ENCODE results near the gene CCNY. TPM values are rescaled to one million over a fixed set of nuclear protein-coding genes. Genes with fewer than 3 reads are reported as not detected.
"Not testable (repeated sequence)": the region's sequence is repeated elsewhere in the genome, so short reads cannot be mapped to it uniquely, and the experiment has no call there.

Gene CCNY
- total RNA-seq, 2 experiments from 2014 or later, result 42.2 to 48.8 TPM

DNA sequence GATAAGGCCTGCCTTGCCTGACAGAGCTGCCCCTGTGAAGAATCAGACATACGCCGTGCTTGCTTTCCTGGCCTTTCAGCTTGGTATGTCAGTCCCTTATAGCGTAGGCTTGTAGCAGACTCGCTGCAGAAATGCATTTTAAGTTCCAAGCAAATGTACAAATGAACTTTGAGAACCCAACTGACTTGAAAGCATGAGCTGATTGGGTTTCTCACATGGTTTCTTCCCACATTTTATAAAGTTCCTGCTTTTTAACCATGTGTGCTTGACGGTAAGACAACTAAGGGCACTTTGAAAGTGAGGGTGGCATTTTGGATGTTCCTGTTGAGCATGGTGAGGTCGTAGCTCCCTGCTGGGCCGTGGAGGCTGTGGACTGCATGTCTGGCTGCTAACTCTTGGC, 62.6 kb downstream of the CCNY start:
- Mint-ChIP-seq H3K4me3 (no peak overlapping the region), H3K36me3 (ENCODE audit: low read depth) (no peaks in the 10 kb centered on the region), H3K27me3 (no peaks in the 10 kb centered on the region), H3K9me3 (no peaks in the 10 kb centered on the region), H3K4me1 (ENCODE audit: low read depth) (peaks cover 41% of the 10 kb centered on the region), H3K27ac (no peak overlapping the region)
- CTCF ChIA-PET, result no interaction called here
- no peak for ATAC-seq
- TF ChIP-seq, protein P1, sequence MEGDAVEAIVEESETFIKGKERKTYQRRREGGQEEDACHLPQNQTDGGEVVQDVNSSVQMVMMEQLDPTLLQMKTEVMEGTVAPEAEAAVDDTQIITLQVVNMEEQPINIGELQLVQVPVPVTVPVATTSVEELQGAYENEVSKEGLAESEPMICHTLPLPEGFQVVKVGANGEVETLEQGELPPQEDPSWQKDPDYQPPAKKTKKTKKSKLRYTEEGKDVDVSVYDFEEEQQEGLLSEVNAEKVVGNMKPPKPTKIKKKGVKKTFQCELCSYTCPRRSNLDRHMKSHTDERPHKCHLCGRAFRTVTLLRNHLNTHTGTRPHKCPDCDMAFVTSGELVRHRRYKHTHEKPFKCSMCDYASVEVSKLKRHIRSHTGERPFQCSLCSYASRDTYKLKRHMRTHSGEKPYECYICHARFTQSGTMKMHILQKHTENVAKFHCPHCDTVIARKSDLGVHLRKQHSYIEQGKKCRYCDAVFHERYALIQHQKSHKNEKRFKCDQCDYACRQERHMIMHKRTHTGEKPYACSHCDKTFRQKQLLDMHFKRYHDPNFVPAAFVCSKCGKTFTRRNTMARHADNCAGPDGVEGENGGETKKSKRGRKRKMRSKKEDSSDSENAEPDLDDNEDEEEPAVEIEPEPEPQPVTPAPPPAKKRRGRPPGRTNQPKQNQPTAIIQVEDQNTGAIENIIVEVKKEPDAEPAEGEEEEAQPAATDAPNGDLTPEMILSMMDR (IDR thresholded peaks at IDR 0.05), result no peak
- intact Hi-C loops (cut with micrococcal nuclease), result no loop called here
- DNase-seq, result no peak
- POLR2A ChIA-PET, result no interaction called here

DNA sequence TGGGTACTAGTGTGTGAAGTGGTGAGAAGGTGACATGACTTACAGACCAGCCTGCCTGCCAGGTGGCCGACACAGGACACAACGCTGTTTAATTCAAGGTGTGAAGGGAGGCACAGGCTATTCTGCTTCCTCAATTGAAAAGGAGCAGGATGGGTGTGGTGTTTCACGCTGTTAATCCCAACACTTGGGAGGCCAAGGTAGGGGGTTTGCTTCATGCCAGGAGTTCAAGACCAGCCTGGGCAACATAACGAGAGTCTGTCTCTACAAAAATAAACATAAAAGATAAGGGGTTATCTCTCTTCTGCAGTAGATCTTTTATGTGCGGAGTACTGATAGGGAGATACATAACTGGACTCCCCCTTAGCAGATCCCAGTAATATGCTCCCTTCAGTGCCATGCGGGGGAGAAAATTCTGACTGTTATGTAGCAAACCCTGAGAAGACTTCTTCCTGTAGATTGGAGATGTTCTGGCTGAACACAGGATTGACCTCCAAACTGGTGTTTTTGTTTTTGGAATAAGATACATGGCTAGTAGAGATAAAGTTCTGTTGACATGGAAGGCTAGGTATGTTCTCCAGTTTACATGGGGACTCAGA, 63.2 kb downstream of the CCNY start:
- H3K27me3 Mint-ChIP-seq, result no peaks in the 10 kb centered on the region
- ATAC-seq (no peak), DNase-seq (no peak)
- intact Hi-C loops (cut with micrococcal nuclease), result no loop called here
- no peaks in the 10 kb centered on the region for H3K9me3 Mint-ChIP-seq
- ChIA-PET CTCF (no interaction called here), POLR2A (no interaction called here)
- H3K4me3 Mint-ChIP-seq, result no peak overlapping the region
- H3K4me1 Mint-ChIP-seq (ENCODE audit: low read depth), result peaks cover 35% of the 10 kb centered on the region
- TF ChIP-seq, protein P1 (IDR thresholded peaks at IDR 0.05), result no peak
- H3K27ac Mint-ChIP-seq, result no peak overlapping the region
- no peaks in the 10 kb centered on the region for H3K36me3 Mint-ChIP-seq (ENCODE audit: low read depth)

DNA sequence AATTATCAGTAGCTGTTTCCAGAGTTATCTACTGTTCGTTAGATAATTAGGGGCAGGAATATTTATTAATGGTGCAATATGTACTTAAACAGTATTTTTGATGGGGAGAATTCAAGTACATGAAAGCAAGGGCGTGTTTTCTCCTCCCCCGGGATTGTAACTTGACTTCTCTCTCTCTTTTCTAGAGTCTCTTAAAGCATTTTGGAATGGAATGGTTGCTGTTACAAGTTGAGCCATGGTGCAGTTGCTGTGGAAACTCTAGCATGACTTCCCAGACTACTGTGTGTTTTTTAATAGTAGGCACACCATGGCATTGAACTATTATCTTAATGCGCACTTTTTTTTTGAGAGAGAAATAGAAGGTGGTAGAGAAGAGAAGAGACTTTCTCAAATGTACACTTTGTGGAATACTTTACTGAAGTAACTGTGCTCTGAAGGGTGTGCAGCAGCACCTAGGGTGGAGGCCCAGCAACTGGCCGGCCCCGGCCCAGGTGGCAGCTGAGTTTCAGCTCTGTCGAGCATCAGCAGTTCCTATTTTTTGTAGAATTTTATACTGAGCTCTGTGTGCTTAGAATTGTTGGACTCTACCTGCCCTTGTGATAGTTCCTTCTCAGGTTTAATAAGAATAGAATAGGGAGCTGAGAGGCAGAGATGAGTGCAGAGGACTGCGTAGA, 64.4 kb downstream of the CCNY start:
- intact Hi-C loops (cut with micrococcal nuclease), result no loop called here
- H3K27me3 Mint-ChIP-seq, result no peaks in the 10 kb centered on the region
- CTCF ChIA-PET, result no interaction called here

DNA sequence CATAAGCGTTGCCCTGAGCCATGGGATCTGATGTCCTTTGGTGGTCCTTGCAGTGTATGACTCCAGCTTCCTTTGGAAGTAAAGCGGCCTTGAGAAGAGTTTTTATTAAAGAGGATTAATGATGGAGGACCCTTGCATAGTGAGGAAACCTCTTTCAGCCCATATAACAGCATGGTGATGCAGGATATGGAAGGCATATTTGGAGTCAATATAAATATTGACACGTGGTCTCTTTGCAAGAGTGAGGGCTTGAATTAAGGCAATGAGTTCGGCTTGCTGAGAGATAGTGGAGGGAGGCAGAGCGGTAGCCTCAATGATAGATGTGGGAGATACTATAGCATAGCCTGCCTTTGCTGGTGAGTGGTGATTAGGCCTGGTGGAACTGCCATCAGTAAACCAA, 67.2 kb downstream of the CCNY start:
- CTCF ChIA-PET; intact Hi-C loops (cut with micrococcal nuclease); H3K9me3 Mint-ChIP-seq; POLR2A ChIA-PET; H3K27me3 Mint-ChIP-seq; DNase-seq; H3K4me3 Mint-ChIP-seq; H3K27ac Mint-ChIP-seq; ATAC-seq; H3K36me3 Mint-ChIP-seq (ENCODE audit: low read depth): not testable (repeated sequence)
- H3K4me1 Mint-ChIP-seq (ENCODE audit: low read depth), result peaks cover 27% of the 10 kb centered on the region

More for the DNA sequence above, 64.4 kb downstream of the CCNY start:
- Mint-ChIP-seq H3K4me1 (ENCODE audit: low read depth) (peaks cover 27% of the 10 kb centered on the region), H3K36me3 (ENCODE audit: low read depth) (no peaks in the 10 kb centered on the region), H3K9me3 (no peaks in the 10 kb centered on the region), H3K4me3 (no peak overlapping the region), H3K27ac (no peak overlapping the region)
- ATAC-seq (no peak), DNase-seq (no peak)
- POLR2A ChIA-PET, result interaction anchor here (0.6 to 0.7 kb wide), 2 partner anchors 38 to 49 kb away, joined by 3 to 4 read pairs; no protein-coding TSS in a partner anchor
- TF ChIP-seq, protein P1 (IDR thresholded peaks at IDR 0.05), result no peak

DNA sequence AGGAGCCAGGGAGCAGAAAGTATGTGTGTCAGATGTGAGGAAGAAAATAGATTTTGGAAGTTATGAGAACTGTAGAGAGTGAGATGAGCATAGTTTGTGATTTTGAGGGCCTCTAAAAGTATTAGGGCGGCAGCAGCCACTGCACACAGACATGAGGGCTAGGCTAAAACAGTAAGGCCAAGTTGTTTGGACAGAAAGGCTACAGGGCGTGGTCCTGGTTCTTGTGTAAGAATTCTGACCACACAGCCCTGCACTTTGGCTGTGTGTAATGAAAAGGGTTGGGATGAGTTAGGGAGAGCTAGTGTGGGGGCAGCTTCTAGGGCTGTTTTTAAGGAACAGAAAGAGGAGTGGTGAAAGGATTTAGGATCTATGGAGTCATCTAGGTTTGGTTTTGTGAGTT, 67.8 kb downstream of the CCNY start:
- H3K27me3 Mint-ChIP-seq; DNase-seq; POLR2A ChIA-PET; H3K4me3 Mint-ChIP-seq; H3K9me3 Mint-ChIP-seq; H3K36me3 Mint-ChIP-seq (ENCODE audit: low read depth); ATAC-seq; intact Hi-C loops (cut with micrococcal nuclease); CTCF ChIA-PET; H3K27ac Mint-ChIP-seq: not testable (repeated sequence)
- peaks cover 32% of the 10 kb centered on the region for H3K4me1 Mint-ChIP-seq (ENCODE audit: low read depth)

DNA sequence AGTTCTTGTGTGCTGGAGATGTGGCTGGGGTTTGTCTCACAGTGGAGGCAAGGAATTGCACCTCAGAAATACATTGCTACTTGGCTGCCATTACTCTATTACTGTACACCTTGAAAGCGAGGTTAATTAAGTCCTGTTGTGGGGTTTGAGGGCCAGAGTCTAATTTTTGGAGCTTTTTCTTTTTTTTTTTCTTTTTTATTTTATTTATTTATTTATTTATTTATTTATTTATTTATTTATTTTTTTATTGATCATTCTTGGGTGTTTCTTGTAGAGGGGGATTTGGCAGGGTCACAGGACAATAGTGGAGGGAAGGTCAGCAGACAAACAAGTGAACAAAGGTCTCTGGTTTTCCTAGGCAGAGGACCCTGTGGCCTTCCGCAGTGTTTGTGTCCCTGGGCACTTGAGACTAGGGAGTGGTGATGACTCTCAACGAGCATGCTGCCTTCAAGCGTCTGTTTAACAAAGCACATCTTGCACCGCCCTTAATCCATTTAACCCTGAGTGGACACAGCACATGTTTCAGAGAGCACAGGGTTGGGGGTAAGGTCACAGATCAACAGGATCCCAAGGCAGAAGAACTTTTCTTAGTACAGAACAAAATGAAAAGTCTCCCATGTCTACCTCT, 69.8 kb downstream of the CCNY start:
- H3K4me3 Mint-ChIP-seq; intact Hi-C loops (cut with micrococcal nuclease); CTCF ChIA-PET; DNase-seq; H3K9me3 Mint-ChIP-seq; H3K27me3 Mint-ChIP-seq; H3K36me3 Mint-ChIP-seq (ENCODE audit: low read depth); ATAC-seq; H3K27ac Mint-ChIP-seq; POLR2A ChIA-PET: not testable (repeated sequence)
- H3K4me1 Mint-ChIP-seq (ENCODE audit: low read depth), result peaks cover 39% of the 10 kb centered on the region

DNA sequence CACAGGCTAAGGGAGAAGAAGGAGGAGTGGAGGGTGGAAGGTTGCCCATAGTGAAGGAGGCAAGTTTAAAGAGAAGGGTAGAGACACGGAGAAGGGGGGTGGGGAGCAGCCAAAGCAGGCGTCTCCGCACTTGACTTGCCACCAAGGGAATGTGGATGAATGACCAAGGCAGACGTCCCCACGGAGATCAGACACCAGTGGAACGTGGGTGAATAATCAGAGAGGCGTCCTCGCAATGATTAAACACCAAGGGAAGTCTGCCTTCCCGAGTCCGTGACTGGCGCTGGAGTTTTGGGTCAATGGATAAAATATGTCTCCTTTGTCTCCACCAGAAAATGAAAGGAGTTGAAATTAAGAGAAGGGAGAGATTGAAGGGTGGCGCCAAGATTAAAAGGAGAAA, 71.4 kb downstream of the CCNY start:
- H3K9me3 Mint-ChIP-seq; POLR2A ChIA-PET; DNase-seq; H3K4me3 Mint-ChIP-seq; ATAC-seq; intact Hi-C loops (cut with micrococcal nuclease); H3K27ac Mint-ChIP-seq; H3K36me3 Mint-ChIP-seq (ENCODE audit: low read depth); CTCF ChIA-PET; H3K27me3 Mint-ChIP-seq: not testable (repeated sequence)
- peaks cover 39% of the 10 kb centered on the region for H3K4me1 Mint-ChIP-seq (ENCODE audit: low read depth)

All from activated CD8-positive, alpha-beta T cell treated with anti-CD3 and anti-CD28 coated beads for 36 hours (primary cell).